Ishikawa (cell line): ENCODE data around the gene PON2.

Experiments
- CEBPB ChIP-seq: IDR thresholded peaks from 2 replicates; pipeline ENCODE4 v1.6.1; 2012
- EP300 ChIP-seq: IDR thresholded peaks from 2 replicates; pipeline ENCODE4 v1.6.1; 2012; ENCODE audit warnings: borderline replicate concordance
- REST ChIP-seq: IDR thresholded peaks from 2 replicates; pipeline ENCODE4 v1.6.1; 2012; ENCODE audit warnings: low read depth, mild to moderate bottlenecking
- TAF1 ChIP-seq: IDR thresholded peaks from 2 replicates; pipeline ENCODE4 v1.6.1; 2012; ENCODE audit warnings: low read depth, mild to moderate bottlenecking
- ZBTB7A ChIP-seq: IDR thresholded peaks from 2 replicates; pipeline ENCODE4 v1.6.1; 2012; ENCODE audit warnings: low read depth

DNA sequence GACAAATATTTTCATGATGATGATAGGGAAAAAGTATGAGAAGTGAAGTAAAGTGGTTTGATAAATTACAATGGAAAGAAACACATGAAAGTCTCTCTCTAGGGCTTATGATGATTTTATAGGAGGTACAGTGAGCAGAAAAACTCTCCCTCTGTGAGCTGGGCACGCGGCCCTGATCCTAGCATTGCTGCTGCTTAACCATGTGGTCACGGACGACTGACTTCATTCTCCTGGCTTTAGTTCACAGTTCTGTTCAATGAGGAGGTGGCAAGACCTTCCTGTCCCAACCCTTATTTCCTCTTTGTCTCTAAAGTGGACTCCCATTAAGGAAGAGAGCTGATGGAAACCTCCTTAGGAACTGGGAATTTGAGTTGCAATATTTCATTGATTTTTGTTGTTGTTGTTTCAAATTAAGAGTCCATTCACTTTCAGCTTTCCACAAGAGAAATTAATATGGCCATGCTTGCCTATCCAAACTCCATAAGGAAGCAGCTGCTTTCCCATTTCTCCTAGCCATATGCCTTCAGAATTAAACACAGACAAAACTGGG is 30.4 kb downstream of the PON2 start:
- TF ChIP-seq EP300 (no peak), REST (no peak), TAF1 (no peak), CEBPB (no peak), ZBTB7A (no peak)
